ENCODE measurements around the gene LTBP2.

The LTBP2 gene

DNA sequence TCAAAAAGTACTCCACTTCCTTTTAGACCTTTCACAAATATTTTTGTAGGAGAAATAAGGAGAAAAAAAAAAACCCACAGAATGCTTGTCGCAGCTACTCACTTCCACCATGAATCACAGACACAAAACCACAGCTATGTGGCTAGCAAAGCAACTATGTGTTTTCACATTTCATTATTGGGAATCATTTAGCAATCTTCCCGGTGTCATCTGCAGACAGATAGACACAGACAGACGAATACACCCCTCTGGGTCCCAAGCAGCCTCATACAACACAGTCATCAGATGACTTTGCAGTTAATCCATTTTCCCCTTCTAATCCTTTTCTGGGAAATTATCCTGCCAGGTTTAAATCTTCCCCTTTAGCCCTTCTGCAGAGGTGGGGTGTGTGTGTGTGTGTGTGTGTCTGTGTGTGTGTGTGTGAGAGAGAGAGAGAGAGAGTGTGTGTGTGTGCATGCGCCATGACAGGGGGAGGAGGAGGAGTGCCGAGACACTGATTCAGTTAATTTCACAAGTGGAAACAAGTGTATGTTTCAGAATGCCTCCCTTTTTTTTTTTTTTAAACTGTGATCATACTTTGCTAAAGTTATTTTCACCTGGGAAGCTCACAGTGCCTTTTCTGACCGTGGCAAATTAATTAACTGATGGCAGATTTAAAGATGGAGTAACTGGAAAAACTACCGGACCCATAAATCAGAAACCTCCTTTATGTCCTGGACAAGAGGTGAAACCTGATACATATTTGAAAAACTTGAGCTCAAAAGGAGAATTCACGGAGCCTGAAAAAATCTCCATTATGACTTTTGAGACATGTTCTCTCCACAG, 39.9 kb downstream of the LTBP2 start:
- no peak for DNase-seq (ENCODE audit: low spot score)

- DNase-seq (ENCODE audit: low spot score): no peak
Measured at GRCh38 chr14:74571441-74571841, 40.6 kb downstream of the LTBP2 start.

DNA sequence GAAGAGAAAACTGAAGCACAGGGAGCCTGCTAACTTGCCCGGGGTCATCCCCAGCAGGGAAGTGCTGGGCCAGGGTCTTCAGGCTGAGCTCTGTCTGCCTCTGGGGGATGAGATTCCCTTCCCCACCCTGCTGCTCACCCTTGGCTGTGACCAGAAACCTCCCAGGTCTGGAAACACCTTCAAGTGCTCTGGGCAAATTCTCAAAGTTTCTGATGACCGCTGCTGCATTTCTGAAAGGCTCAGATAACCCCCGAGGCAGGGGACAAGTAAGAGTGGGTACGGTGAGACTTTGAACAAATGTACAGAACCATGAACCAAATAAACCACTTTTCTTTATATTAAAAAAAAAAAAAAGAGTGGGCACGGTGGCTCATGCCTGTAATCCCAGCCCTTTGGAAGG, 41.3 kb downstream of the LTBP2 start:
- no peak for DNase-seq (ENCODE audit: low spot score)

DNA sequence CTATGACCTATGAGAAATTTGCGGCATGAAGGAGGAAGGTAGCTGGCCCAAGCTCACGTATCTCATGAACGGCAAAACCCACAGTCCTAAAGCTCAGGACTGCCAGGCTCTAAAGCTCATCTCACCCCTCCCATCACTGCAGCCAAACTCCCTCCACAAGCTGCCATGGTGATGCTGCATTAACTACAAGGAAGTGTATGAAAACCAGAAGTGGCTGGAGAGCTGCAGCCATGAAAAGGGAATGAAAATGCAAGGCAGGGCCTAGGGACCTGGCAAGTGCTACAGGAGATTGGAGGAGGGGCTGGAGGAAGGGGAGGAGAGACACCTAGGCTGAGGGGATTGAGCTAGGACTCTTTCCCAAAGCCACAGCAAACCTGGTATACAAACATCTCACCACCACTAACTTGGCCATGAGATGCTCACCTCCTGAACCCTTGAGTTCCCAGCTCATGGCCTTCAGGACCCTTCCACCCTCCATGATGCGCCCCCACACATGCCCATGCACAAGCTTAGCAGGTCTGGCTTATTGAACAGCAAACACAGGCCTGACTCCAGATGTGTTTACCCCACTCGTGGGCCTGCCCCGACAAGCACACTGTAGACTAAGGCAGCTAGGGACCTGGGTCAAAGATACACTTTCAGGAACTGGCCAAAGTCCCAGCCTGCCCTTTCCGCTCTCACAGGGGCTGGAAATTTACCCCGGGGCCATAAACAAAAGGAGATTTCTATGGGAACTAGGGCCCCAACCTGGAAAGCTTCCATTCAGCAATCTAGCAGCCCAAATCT, 42.0 kb downstream of the LTBP2 start:
- DNase-seq (ENCODE audit: low spot score): no peak

DNA sequence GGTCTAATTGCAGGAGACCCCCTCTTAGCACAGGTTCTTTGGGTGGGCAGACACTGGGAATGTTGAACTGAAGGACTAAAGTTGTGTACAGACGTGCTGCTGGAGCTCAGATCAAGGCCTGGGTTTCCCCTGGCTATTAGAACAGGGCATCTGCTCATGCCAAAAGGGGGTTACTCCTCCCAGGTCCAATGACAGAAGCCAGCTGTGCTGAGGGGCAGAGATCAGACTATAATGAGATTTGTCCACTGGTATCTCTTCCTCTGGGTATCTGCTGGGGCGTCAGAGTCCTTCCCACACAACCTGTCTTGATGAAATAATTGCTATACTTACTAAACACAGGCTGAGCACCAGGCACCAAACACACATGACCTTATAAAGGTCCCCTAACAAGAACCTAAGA, 42.6 kb downstream of the LTBP2 start:
- no peak for DNase-seq (ENCODE audit: low spot score)

- DNase-seq (ENCODE audit: low spot score): no peak
Measured at GRCh38 chr14:74568911-74569310, 43.1 kb downstream of the LTBP2 start.

DNA sequence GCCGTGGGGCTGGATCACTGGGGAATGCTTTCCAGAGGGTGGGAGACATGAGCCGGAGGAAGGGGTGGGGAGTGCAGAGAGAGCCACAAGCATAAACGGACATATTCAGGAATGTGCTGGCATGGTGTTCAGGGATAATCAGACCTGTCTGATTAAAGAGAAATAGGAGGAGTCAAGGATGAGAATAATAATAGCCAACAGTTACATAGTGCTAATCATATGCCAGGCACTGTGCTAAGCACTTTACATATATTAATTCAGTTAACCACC, 43.7 kb downstream of the LTBP2 start:
- no peak for DNase-seq (ENCODE audit: low spot score)

GRCh38 chr14:74567646-74568379, 44.2 kb downstream of the LTBP2 start:
- no peak for DNase-seq (ENCODE audit: low spot score)

DNA sequence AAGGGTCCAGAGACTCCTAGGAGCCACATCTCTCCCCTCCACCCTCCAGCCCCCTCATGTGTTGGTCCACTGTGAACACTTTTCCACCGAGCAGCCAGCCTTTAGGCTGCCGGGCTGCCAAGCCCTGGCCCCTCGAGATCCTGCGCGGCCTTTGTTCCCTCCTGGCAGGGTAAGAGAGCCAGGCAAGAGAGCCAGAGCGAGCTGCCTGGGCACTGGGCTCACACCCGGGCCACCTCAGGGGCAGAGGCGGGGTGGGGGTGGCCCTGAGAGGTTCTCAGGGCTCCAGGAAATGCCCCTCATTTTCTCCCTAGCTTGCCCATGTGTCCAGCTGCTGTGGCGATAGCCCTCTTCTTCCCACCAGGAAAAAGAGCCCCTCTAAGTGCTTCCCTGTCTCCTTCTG, 44.8 kb downstream of the LTBP2 start:
- DNase-seq (ENCODE audit: low spot score): no peak

DNA sequence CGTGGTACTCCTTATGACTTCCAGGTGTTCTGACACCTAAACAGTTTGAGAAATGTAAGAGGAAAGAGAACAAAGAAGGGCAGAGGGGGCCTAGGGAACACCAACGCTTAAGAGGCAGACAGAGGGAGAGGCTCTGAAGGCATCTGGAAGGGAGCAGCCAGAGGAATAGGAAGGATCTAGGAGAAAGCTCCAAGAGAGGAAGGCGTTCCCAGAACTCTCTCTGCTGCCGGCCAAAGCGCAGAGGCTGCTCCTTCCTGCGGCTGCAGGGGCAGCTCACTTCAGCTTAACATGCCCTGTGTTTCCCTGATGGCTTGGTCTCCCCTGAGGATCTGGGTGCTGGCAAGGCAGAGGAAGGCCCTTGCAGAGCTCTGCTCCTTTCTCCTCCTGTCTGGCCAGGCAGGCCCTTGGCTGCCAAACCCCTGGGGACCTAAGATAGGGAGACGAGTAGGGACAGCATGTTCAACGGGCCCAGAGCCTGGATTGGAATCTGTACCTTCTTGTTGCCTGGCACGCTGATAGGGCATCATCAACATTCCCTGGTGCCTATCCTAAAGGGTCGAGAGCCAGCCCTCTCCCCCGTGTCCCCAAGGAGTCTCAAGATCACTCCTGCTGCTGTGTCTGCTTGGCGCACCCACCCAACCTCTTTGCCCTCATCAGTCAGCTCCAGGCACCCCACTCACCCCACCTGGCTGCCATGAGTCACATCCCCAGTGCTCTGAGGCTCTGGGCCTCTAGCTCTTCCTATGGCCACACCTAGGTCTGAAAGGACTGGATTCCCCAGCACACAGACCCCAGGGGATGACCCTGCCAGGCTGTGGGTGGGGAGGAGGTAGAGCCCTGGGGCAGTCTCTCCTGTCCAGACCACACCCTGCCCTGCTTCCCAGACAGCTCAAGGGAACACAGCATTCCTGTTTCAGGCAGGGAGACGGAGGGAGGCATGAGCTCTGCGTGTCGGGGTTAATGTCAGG, 45.6 kb downstream of the LTBP2 start:
- DNase-seq (ENCODE audit: low spot score): no peak

DNA sequence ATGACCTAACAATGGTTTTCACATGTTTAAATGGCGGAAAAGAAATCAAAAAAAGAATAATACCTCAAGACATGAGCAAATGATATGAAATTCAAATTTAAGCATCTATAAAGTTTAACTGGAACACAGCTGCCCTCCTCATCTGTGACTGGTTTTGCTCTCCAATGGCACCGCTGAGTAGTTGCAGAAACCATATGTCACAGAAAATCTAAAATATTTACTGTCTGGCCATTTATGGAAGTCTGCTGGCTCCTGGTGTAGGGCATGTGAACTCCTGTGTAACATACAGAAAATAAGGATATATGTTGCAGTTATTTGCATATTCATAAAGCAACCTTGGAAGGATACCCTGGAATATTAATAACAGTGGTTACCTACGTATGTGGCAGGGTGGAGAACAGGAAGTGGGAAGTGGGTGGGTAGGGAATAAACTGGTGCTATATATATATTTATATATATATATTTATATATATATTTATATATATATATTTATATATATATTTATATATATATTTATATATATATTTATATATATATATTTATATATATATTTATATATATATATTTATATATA, 48.4 kb downstream of the LTBP2 start:
- DNase-seq (ENCODE audit: low spot score): no peak

DNA sequence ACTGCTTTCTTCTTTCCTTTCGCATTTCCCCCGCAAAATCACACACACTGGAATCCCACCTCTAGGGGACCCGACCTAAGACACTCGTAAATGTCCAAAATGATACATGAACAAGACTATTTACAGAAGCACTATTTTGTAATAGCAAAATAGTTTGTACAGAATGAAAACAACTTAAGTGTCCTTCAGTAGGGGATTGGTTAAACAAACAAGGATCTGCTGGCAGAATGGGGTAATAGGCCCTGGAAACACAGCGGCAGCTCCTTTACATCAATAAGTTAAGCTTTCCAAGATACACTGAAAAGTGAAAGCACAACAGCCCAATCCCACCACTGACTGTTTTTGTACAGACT, 48.8 kb downstream of the LTBP2 start:
- DNase-seq (ENCODE audit: low spot score): no peak

GRCh38 chr14:74562515-74563232, 49.4 kb downstream of the LTBP2 start:
- no peak for DNase-seq (ENCODE audit: low spot score)

DNA sequence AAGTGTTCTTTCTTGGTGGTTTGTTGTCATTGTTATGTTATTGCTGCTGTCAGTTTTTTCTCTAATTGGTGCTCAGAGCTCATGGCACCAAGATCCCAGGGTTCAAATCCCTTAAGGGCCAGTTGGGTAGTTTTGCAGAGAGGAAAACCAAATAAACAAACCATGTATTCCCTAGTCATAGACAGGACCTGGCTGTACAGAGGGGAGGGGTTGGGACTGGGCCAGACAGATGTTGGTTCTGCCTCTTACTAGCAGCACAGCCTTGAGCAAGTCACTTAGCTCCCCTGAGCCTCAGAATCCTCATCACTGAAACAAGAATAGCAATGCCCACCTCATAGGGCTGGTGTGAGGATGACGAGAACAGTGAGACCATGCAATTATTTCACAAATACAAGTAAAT, 53.4 kb downstream of the LTBP2 start:
- no peak for DNase-seq (ENCODE audit: low spot score)

DNA sequence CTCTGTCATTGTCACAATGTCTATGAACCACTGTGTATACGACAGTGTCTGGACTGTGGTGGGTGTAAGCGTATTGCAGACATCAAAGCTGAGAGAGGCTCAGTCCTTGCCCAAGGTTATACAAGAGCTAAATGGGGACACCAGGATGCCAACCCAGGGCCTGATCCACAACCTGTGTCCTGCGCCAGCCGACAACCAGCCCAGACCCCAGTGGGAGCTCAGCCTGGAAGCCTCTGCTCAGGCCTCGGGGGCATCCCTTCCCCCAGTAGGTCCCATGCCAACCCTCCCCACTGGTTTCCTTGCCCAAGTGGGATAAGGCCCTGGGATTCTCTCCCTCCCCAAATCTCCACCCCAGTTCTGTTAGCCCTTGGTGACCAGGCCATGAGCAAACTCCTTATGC, 54.3 kb downstream of the LTBP2 start:
- DNase-seq (ENCODE audit: low spot score): no peak

GRCh38 chr14:74555476-74556050, 56.5 kb downstream of the LTBP2 start:
- no peak for DNase-seq (ENCODE audit: low spot score)

DNA sequence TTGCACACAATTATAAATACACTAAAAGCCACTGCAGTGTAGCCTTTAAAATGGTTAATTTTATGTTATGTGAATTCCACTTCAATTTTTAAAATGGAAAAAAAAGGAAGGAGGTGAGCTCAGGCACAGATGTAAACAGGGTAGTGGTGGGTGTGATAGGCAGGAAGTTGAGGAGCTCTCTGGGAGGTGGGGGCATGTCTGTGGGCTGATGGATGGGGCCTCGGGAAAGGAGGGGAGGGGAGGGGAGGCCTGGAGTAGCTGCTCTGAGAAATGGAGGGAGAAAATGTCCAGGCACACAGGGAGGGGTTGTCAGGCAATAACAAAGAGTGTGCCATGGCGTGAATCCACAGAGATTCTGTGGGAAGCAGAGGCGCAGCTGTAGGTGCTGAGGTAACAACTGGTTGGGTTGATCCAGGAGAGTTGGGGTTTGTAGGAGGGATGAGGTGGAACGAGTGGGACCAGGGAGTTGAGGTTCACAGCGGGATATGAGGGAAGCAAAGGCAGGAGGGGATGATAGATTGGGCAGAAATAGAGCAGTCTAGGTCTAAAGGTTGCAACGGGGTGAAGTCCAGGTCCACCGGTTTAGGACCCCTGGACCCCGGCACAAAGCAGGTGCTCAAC, 57.2 kb downstream of the LTBP2 start:
- DNase-seq (ENCODE audit: low spot score): no peak

DNA sequence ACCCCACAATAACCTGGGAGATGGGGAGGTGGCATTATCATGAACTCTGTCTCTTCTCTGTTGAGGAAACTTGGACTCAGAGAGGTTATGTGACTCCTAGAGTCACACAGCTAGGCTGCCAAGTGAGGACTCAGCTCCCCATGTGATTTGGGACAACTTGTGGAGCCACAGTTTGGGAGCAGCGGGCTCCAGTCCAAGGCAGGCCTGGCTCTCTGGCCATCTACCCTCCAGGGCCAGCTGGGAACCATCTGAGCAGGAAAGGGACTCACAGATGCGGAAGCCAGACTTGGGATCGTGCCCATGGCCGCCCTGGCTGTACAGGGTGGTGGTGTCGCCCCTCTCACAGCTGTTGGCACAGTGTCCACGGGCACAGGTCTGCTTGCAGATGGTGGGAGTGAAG, 59.4 kb downstream of the LTBP2 start:
- no peak for DNase-seq (ENCODE audit: low spot score)

DNA sequence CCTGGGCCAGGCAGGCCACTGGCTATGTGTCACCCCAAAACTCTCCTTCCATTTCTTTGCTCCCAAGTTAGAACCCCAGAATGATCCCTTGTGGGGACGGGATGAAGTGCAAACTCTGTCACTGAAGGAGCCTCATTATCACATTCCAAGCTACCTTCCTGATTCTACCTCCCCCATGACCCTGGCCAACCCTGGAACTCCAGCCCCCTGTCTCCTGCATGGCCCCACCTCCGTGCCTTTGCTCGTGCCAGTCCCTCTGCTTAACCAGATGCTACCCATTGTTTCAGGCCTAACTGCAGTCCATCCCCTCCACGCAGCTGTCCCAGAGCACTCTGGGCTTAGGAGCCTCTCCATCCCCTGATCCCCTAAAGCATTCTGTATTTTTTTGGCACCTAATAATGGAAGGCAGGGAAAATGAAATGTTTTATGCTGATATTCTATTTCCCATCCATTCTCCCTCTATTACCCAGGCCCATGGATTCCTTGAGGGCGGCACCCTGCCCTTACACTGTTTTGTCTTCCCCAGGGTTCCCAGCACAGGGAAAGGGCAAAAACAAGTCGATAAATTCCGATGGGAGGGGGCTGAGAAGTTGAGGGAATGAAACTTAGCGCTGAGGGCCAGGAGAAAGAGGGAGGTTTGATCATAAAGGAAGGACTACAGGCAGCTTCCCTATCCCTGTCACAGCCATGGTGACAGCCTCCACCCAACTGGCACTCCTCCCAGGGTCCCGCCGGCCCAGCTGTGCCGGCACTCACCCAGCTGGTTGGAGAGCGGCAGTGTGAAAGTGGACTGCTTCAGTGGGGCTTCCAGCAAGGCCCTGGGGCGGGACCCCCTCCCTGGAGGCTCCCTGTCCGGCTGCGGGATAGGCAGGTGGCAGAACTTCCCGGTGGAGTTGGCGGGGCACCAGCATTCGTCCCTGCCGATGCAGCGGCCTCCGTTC, 60.3 kb downstream of the LTBP2 start:
- no peak for DNase-seq (ENCODE audit: low spot score)
